HG03571 (cell line): Measurements from ENCODE around the gene UTF1.
"Not testable (repeated sequence)": the region's sequence is repeated elsewhere in the genome, so short reads cannot be mapped to it uniquely, and the experiment has no call there.

Experiments used
- ATAC-seq: cut with Tn5 transposase; IDR thresholded peaks from one replicate; pipeline ENCODE4 v1.9.1; 2021; ENCODE audit not compliant: unreplicated experiment

The UTF1 gene

DNA sequence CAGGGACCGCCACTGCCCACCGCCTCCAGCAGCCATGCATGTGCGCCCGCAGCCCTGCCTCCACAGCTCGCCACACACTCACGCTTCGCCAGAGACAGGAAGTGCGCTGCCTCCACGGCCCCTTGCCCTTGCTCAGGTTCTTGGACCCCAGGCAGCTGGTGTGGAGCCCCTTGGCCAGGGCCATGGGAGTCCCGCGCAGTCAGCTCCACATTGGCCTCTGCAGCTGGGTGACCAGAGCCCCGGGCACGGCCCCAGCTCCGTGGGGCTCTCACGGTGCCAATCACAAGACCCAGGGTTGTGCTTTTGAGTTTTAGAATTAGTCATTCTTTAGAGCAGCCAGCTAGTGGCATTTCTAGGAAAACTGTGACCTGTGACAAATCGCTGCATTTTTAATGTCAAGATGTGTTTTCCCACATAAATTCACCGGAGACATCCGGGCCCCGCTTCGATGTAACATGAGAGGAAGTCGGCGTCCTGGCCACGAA is 4.3 kb upstream of the UTF1 start:
- ATAC-seq: no peak

DNA sequence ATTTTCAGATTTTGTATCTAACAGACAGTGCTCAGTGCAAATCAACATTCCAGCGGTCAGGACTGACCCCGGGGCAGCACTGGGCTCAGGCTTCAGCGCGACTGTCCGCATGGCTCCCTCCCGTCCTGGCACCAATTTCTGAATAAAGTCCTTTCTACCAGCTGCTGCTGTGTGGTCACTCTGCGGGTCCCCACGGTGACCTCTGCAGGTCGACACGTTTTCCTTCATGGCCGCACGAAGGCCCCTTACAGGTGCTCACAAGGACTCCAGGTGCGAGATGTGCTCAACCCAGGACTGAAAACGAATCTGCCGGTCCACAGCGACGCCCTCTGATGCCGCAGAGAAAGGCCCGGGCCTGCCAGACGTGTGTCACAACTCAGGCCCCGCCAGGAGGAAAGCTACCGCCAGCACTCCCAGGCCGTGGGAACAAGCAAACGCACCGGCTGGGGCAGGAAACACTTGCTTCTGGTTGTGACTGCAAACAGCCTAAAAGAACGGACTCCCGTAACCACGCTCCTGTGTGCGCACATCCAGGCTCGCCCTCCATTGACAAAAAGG is 3.7 kb upstream of the UTF1 start:
- no peak for ATAC-seq

DNA sequence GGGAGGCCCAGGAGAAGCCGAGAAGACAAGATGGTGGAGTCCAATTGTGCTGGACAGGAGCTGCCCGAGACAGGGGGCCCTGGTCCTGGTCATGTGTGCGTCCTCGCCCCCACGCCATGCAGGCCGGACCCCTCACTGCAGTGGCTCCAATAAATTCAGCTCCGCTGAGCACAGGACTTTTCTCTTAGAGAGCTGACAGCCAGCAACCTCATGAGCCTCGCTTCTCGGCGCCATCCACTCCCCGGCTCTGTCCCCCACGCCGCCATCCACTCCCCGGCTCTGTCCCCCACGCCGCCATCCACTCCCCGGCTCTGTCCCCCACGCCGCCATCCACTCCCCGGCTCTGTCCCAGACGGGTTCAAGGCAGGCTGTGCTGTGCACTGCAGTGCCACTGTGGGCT is 2.8 kb upstream of the UTF1 start:
- ATAC-seq: no peak

DNA sequence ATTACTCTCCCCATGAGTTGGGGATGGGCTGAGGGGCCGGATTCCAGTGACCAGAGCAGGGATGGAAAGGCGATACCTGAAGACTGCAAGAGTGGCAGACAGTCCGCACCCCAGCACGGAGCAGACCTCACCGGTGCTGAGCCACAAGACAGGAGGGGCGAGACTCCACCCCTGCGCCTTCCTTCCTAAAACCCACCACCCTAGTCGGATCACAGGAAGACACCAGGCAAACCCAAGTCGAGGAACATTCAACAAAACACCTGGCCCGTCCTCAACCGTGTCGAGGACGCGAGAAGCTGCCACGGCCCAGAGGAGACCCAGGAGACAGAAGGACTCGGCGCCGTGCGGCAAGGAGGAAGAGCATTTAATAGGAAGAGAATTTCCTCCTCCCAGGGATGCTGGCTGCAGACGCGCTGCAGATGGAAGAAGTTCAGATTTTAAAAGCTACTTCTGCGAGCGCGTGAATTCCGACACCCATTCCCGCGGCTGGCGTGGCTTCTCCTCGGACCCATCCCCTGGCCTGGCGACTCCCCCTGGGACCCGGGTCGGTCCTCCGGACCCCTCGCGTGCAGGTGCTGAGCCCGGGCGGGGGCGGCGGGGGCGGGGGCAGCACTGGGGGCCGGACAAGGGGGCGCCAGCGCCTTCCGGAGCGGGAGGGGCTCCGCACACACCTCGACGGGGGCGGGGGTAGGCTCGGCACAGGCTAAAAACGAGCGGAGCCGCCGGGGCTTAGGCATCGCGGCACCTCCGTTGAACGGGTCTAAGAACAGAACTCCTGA is 563 bp upstream of the UTF1 start:
- ATAC-seq: no peak

DNA sequence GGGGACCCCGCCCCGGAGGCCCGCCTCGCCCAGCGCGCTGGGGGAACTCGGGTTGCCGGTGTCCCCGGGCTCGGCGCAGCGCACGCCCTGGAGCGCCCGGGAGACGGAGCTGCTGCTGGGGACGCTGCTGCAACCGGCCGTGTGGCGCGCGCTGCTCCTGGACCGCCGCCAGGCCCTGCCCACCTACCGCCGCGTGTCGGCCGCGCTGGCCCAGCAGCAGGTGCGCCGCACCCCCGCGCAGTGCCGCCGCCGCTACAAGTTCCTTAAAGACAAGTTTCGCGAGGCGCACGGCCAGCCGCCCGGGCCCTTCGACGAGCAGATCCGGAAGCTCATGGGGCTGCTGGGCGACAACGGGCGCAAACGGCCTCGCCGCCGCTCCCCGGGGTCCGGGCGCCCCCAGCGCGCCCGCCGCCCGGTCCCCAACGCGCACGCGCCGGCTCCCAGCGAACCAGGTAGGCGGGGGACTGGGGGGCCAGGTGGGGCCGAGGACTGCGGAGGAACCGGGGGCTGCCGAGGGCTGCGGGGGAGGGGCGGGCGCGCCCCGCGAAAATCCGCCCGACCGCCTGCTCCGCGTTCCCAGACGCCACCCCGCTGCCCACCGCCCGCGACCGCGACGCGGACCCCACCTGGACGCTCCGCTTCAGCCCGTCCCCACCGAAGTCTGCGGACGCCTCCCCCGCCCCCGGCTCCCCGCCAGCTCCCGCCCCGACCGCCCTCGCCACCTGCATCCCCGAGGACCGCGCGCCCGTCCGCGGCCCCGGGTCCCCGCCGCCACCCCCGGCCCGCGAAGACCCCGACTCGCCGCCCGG is 574 bp downstream of the UTF1 start:
- ATAC-seq: no peak

DNA sequence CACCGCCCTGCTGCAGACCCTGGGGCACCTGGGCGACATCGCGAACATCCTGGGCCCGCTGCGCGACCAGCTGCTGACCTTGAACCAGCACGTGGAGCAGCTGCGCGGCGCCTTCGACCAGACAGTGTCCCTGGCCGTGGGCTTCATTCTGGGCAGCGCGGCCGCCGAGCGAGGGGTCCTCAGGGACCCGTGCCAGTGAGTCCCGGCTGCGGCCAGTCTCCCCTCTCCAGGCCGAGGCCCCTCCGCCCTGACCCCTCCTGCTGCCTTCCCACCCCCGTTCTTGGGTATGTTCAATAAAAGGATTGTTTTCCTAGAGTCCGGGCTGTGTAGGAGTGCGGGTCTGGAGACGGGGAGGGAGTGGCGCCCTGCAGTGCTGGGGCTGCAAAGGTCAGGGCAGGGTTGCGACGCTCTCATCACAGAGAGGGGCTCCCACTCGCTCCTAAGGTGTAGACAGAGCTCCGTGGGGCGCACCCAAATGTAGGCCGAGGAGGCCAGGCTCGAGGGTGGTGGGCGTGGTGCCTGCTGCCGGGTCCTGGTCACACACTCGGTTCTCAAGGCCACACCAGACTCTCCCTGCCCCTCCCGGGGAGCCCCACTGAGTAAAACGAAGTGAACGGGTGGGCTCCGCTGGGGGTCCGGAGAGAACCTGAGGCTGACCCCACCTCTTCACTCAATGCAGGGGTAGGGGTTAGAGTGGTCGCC is 1.4 kb downstream of the UTF1 start:
- no peak for ATAC-seq

DNA sequence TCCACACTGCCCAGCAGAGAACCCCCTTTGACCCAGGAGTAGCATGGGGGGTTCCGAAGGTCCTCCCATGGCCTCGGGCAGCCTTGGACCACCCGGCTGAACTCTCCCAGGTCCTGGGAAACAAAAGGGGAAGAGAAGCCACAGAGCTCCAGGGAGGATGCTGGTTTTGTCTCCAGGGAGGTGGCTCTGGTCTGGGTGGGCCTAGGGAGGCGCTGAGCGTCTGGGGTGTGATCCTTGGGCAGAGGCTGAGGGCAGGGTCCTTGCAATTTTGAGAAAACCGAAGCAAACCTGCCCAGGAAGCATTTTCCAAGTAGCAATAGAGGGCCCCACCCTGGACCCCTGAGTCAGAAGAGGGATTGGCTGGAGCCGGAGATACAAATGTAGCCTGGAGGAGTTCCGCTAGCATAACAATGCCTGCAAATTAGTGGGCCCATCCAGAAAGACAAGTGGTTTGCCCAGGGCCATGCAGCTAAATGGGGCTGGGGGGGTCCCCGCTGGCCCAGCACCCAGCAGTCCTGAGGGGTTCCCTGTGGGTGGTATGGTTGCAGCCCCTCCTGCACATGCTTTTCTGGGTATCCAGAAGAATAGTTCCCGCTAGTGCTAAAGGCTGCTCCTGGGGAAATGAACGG is 2.0 kb downstream of the UTF1 start:
- no peak for ATAC-seq

DNA sequence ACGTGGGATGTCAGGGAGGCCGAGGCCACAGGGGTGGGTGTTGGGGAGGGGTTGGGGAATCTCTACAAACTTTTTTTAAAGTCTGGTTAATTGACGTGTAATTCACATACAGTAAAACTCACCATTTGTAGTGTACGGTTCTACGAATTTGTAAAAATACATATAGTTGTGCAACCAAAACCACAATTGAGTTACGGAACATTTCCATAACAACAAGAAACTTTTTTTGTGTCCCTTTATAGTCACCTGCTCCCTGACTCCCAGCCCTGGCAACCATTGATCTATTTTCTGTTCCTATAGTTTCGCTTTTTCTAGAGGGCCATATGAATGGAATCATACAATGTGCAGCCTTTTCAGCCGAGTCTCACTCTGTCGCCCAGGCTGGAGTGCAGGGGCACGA is 4.8 kb downstream of the UTF1 start:
- not testable (repeated sequence) for ATAC-seq

DNA sequence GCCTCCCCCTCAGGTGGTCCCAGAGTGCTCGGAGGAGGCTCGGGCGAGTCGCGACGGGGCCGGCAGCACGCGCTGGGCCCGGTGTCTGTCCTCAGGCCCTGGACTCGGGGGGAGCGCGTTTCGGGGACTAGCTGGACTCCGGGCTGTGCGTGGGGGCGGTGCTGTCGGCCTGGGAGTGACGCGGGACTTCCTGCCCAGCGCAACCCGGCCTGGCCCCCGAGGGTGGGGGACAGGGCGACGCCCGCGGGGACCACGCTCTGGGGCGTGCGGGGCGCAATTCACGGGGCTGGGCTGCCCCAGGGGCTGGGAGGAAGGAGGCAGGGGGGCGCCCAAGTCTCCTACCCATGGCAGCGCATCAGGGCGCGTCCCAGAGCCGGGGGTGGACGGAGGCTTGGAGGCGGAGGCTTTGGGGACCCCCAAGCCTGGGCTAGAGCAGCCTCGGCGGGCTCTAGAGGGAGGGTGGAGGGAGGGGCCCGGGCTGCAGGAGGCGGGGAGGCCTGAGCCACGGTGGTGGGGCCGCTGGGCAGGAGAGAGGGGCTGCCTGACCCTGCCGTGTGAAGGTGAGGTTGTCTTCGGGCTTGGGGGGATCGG is 5.3 kb downstream of the UTF1 start:
- no peak for ATAC-seq

DNA sequence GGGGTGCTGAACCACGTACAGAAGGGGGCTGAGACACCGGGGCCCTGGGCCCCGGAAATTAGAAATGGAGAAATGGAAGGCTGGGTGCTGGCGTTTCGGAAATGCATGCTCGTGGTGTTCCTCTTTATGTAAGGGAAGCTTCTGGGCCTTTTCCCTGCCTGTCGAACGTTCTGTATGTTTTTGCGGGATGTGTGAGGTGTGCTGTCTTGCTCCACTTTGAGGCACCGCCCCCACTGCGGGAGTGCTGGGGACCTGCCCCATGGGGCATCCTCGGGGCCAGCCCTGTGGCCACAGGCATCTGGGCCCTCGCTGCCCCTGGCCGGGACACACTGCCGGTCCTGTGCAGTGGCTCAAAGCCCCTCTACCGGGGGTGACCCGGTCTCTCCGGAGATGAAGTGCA is 5.9 kb downstream of the UTF1 start:
- ATAC-seq: no peak

DNA sequence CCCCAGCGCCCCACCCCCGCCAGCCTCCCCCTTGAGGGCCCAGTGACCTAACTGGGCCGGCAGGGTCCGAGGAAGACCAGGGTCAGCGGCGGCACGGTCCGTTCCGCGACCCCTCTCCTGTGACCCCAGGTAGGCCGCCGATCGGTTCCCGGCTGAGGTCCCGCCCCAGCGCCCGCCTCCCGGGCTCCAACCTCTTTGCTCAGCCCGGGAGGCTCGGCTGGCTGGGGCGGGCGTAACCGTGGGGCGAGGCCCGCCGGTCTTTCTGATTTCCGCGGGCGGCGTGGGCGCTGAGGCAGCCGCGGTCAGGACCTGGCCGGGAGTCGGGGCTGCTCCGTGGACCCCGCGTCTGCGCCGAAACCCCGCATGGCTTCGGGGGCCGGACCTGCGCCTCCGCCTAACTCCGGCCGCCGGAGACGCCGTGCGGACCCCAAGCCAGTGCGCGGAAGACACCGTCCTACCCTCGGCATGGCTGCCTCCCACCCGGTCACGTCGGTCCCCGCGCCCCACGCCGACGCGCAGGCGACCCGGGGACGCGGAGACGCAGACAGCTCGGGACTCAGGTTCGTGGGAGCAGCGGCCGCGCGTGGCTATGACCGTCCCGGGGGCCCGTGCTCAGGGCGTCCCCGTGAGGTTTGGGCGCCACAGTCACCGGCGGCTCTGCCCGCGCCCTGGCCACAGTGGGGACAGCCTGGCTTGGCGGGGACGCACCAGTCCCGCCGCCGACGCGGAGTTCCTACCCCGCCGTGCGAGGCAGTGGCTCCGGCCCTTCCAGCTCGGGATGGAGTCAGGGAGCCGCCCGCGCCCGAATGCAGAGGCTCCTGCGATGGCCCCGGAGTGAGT is 6.6 kb downstream of the UTF1 start:
- no peak for ATAC-seq

DNA sequence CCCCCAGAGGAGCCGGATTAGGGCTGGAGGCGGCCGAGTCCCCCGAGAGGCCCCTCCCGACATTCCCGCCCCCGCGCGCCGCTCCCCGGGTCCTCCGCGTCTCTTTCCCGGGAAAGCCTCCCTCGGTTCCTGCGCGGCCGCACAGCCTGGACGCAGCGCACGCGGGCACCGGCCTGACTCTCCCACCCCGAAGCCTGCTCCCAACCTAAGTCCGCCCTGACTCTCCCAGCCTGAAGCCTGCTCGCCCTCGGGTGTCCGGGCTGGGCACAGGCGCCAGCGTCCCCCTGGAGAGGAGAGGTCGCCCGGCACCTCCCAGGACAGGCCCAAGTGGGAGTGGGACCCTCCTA is 7.2 kb downstream of the UTF1 start:
- no peak for ATAC-seq

DNA sequence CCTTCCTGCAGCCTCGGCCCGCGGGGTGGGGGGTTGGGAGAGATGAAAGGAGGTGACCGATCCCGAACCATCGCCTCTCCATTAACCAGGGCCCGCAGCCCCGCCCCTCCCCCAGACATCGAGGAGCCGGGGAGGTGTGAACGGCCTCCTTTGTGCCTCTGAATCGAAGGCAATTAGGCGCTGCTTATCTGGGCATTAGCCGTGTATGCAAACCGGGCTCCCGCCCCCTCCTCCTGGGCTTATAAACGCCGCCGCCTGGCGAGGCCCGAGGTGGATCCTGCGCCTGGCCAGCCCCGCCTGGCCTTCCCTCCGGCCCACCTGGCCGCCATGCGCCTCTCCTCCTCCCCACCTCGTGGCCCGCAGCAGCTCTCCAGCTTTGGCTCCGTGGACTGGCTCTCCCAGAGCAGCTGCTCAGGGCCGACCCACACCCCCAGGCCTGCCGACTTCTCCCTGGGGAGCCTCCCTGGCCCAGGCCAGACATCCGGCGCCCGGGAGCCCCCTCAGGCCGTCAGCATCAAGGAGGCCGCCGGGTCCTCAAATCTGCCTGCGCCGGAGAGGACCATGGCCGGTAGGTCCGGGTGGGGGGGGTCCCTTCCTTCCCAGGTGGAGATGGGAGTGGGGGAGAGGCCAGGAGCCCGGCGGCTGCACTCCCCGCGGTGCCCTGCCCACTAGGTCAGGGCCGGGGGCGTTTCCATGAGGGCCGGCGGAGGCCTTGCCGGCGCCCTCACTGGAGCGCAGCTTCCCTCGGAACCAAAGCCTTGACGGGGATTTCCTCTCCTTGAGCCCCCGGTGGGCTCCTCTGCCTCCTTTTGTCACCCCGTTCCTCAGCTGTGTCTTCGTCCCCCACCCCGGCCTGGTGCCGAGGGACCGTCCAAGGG is 7.8 kb downstream of the UTF1 start, which contains the start of gene VENTX:
VENTX (plus strand) TSS at position 268 of the 878 bp plus-strand sequence; CDS start at position 328, 60 bp downstream.
- no peak for ATAC-seq

DNA sequence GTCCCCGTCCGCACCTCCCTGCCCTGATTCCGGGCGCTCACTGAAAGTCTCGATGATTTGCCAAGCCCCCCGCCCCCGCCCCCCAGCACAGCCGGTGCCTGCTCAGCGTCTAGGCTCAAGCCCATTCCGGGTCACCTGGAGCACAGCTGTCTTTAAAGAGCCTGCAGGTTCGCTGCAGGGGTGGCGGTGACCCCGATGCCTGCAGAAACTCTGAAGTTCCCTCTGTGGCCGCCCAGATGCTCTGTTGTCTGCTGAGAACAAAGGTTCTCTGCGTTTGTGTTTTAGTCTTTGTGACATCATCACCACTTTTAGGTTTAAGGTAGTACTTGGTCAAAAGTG is 8.4 kb downstream of the UTF1 start:
- ATAC-seq: no peak

DNA sequence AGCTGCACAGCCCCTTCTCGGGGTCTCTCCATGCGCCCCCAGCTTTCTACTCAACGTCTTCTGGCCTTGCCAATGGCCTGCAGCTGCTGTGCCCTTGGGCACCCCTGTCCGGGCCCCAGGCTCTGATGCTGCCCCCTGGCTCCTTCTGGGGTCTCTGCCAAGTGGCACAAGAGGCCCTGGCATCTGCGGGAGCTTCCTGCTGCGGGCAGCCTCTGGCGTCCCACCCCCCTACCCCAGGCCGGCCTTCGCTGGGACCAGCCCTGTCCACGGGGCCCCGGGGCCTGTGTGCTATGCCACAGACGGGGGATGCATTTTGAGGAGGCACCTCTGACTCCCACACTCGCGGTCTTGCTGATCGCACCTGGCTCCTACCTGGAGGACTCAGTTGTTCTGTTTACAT is 10.0 kb downstream of the UTF1 start:
- no peak for ATAC-seq

DNA sequence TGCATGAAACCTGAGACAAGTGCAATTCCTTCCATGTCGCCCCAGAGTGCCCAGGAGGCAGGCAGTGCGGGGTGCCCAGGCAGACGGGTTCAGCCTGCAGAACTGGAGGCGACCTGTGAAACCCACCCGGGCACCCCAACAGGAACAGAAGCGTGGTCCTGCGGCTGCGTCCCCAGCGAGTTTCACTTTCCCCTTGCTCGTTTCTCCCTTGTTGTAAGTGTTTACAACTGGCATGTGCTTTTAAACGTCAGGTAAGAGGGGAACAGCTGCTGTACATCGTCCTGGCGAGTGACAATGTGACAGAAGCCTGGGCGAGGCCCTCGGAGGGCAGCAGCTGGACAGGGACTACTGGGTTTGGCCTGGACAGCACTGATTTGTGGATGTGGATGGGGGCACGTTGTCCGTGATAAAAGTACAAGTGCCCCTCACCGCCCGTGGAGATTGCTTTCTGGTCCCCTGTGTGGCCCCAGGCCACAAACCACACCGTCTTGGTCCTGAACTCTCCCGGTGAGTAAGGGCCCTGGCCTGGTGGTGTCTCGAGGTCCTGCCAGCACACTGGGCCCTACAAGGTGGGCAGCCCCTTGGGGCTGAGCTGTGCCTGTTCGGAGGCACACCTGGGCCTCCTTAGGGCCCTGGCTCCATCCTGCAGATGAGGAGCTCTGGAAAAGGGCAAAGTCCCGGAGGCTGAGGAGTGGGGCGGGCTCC is 11.6 kb downstream of the UTF1 start:
- peak; percentile 47 for ATAC-seq

DNA sequence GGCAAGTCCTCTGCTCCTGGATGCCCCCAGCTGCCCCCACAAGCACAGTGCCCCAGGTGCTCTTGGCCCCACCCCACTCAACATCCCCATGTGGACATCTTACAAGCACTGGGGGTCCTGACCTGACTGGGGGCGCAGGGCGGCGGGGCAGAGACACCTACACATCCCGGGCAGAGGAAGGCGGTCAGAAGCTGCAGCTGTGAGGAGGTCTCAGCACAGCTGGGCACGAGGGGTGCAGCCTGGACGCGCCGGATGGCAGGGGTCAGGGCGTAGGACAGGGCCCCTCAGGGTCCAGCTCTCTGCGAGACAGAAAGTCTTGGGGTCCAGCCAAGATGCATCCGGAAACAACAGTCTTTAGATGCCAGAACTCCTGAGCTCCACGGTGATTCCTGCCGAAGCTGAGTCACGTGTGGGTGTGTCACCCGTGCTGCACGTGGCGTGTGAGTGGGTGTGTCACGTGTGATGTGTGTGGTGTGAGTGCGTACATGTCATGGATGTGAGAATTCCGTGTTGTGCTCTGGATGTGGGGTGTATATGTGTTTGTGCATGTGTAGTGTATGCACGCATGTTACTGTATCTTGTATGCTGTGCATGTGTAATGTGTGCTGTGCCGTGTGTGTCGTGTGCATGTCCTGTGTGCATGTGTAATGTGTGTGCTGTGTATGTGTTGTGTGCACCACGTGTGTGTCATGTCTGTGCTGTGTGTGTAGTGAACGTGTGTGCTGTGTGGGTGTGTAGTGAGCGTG is 12.8 kb downstream of the UTF1 start:
- ATAC-seq: no peak
